ENCODE data around the gene ZNF595.
"Not testable (repeated sequence)": the region's sequence is repeated elsewhere in the genome, so short reads cannot be mapped to it uniquely, and the experiment has no call there.

ZNF595 gene

GRCh38 chr4:52804-53479 lies at the start of gene ZNF595:
ZNF595 (plus strand) TSS chr4:53321; CDS start chr4:53489, 168 bp downstream.
- in situ Hi-C loops (cut with HindIII; ENCODE audit: low pct_unique_long_range_greater_than_20kb, low sequenced_read_pairs); DNase-seq (ENCODE audit: low read depth in 1 of 2, low spot score in 1 of 2): not testable (repeated sequence)

GRCh38 chr4:9937-10870 lies 42.9 kb upstream of the ZNF595 start:
- peak in 1 of 2 experiments; percentile 19 for DNase-seq (ENCODE audit: low read depth in 1 of 2, low spot score in 1 of 2)
- in situ Hi-C loops (cut with HindIII; ENCODE audit: low pct_unique_long_range_greater_than_20kb, low sequenced_read_pairs), result not testable (repeated sequence)

- in situ Hi-C loops (cut with HindIII; ENCODE audit: low pct_unique_long_range_greater_than_20kb, low sequenced_read_pairs); DNase-seq (ENCODE audit: low read depth in 1 of 2, low spot score in 1 of 2): not testable (repeated sequence)
These were observed 41.9 kb upstream of the ZNF595 start for GRCh38 chr4:11095-11815.

- peak in 1 of 2 experiments; percentile 59 for DNase-seq (ENCODE audit: low read depth in 1 of 2, low spot score in 1 of 2)
- in situ Hi-C loops (cut with HindIII; ENCODE audit: low pct_unique_long_range_greater_than_20kb, low sequenced_read_pairs), result not testable (repeated sequence)
These were observed 41.2 kb upstream of the ZNF595 start for GRCh38 chr4:11816-12417.

GRCh38 chr4:18128-18527 lies 35.0 kb upstream of the ZNF595 start:
- in situ Hi-C loops (cut with HindIII; ENCODE audit: low pct_unique_long_range_greater_than_20kb, low sequenced_read_pairs); DNase-seq (ENCODE audit: low read depth in 1 of 2, low spot score in 1 of 2): not testable (repeated sequence)

GRCh38 chr4:18589-18988 lies 34.5 kb upstream of the ZNF595 start:
- in situ Hi-C loops (cut with HindIII; ENCODE audit: low pct_unique_long_range_greater_than_20kb, low sequenced_read_pairs); DNase-seq (ENCODE audit: low read depth in 1 of 2, low spot score in 1 of 2): not testable (repeated sequence)

- in situ Hi-C loops (cut with HindIII; ENCODE audit: low pct_unique_long_range_greater_than_20kb, low sequenced_read_pairs); DNase-seq (ENCODE audit: low read depth in 1 of 2, low spot score in 1 of 2): not testable (repeated sequence)
These were observed 30.2 kb upstream of the ZNF595 start for GRCh38 chr4:22882-23281.

GRCh38 chr4:24359-24758 lies 28.8 kb upstream of the ZNF595 start:
- DNase-seq (ENCODE audit: low read depth in 1 of 2, low spot score in 1 of 2); in situ Hi-C loops (cut with HindIII; ENCODE audit: low pct_unique_long_range_greater_than_20kb, low sequenced_read_pairs): not testable (repeated sequence)

GRCh38 chr4:27501-27900 lies 25.6 kb upstream of the ZNF595 start:
- DNase-seq (ENCODE audit: low read depth in 1 of 2, low spot score in 1 of 2); in situ Hi-C loops (cut with HindIII; ENCODE audit: low pct_unique_long_range_greater_than_20kb, low sequenced_read_pairs): not testable (repeated sequence)

GRCh38 chr4:28767-29542 lies 24.2 kb upstream of the ZNF595 start:
- in situ Hi-C loops (cut with HindIII; ENCODE audit: low pct_unique_long_range_greater_than_20kb, low sequenced_read_pairs); DNase-seq (ENCODE audit: low read depth in 1 of 2, low spot score in 1 of 2): not testable (repeated sequence)

- in situ Hi-C loops (cut with HindIII; ENCODE audit: low pct_unique_long_range_greater_than_20kb, low sequenced_read_pairs); DNase-seq (ENCODE audit: low read depth in 1 of 2, low spot score in 1 of 2): not testable (repeated sequence)
These were observed 19.8 kb upstream of the ZNF595 start for GRCh38 chr4:33314-33713.

- in situ Hi-C loops (cut with HindIII; ENCODE audit: low pct_unique_long_range_greater_than_20kb, low sequenced_read_pairs); DNase-seq (ENCODE audit: low read depth in 1 of 2, low spot score in 1 of 2): not testable (repeated sequence)
These were observed 16.3 kb upstream of the ZNF595 start for GRCh38 chr4:36559-37415.

- DNase-seq (ENCODE audit: low read depth in 1 of 2, low spot score in 1 of 2); in situ Hi-C loops (cut with HindIII; ENCODE audit: low pct_unique_long_range_greater_than_20kb, low sequenced_read_pairs): not testable (repeated sequence)
These were observed 14.9 kb upstream of the ZNF595 start for GRCh38 chr4:38202-38601.

- in situ Hi-C loops (cut with HindIII; ENCODE audit: low pct_unique_long_range_greater_than_20kb, low sequenced_read_pairs); DNase-seq (ENCODE audit: low read depth in 1 of 2, low spot score in 1 of 2): not testable (repeated sequence)
These were observed 9.7 kb upstream of the ZNF595 start for GRCh38 chr4:43375-43774.

GRCh38 chr4:51253-51652 lies 1.9 kb upstream of the ZNF595 start:
- DNase-seq (ENCODE audit: low read depth in 1 of 2, low spot score in 1 of 2); in situ Hi-C loops (cut with HindIII; ENCODE audit: low pct_unique_long_range_greater_than_20kb, low sequenced_read_pairs): not testable (repeated sequence)

- in situ Hi-C loops (cut with HindIII; ENCODE audit: low pct_unique_long_range_greater_than_20kb, low sequenced_read_pairs); DNase-seq (ENCODE audit: low read depth in 1 of 2, low spot score in 1 of 2): not testable (repeated sequence)
These were observed 1.4 kb upstream of the ZNF595 start for GRCh38 chr4:51655-52277.
